ENCODE results near the gene FNBP1. TPM values are rescaled to one million over a fixed set of nuclear protein-coding genes. Genes with fewer than 3 reads are reported as not detected.

Gene FNBP1
- total and polyA plus RNA-seq, 2 of the 8 experiments (the other 6 are each of a cell fraction or from before 2014, with no cell fraction given) = 7.2 to 40.9 TPM

DNA sequence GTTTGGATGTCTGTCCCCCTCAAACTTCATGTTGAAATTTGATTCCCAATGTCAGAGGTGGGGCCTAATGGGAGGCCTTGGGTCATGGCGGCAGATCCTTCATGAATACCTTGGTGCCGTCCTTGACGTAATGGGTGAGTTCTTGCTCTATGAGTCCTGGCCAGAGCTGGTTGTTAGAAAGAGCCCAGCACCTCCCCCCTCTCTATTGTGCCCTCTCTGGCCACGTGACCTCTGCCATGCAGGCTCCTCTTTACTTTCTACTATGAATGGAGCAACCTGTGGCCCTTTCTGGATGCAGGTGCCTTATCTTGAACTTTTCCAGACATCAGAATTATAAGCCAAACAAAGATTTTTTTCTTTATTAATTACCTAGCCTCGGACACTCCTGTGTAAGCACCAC is 40.7 kb downstream of the FNBP1 start (continued):
- no peak for TF ChIP-seq MAFK (IDR thresholded peaks at IDR 0.05; ENCODE audit: low read depth, low read length)
- TF ChIP-seq SP1 (IDR thresholded peaks at IDR 0.05; ENCODE audit: low read depth, low read length) = no peak
- TF ChIP-seq TAF1 (IDR thresholded peaks at IDR 0.05; ENCODE audit: low read depth, low read length) = no peak
- no peak for TF ChIP-seq CBX5 (IDR thresholded peaks at IDR 0.05; ENCODE audit: low read depth, low read length)
- TF ChIP-seq EP300 (IDR thresholded peaks at IDR 0.05; ENCODE audit: borderline replicate concordance in 1 of 2, low read depth in 2 of 2, low read length in 2 of 2) = no peak
- no peak for TF ChIP-seq GTF2F1 (IDR thresholded peaks at IDR 0.05; ENCODE audit: borderline replicate concordance, low read depth, low read length)
- TF ChIP-seq HDAC2 (IDR thresholded peaks at IDR 0.05; ENCODE audit: borderline replicate concordance in 1 of 2, low read depth in 2 of 2, low read length in 2 of 2) = no peak
